ENCODE results near the gene TFAP2C. TPM values are rescaled to one million over a fixed set of nuclear protein-coding genes. Genes with fewer than 3 reads are reported as not detected.
"Not testable (repeated sequence)": the region's sequence is repeated elsewhere in the genome, so short reads cannot be mapped to it uniquely, and the experiment has no call there.

Gene TFAP2C
- total RNA-seq, 1 donor from 2014 or later, result not detected

GRCh38 chr20:56646599-56646998 lies 17.5 kb downstream of the TFAP2C start:
- DNase-seq (ENCODE audit: low read depth, low spot score), result no peak

GRCh38 chr20:56653211-56653610 lies 24.1 kb downstream of the TFAP2C start:
- DNase-seq (ENCODE audit: low read depth, low spot score), result no peak

- DNase-seq (ENCODE audit: low read depth, low spot score), result no peak
These were observed 27.5 kb downstream of the TFAP2C start for GRCh38 chr20:56656632-56657031.

- no peak for DNase-seq (ENCODE audit: low read depth, low spot score)
These were observed 28.8 kb downstream of the TFAP2C start for GRCh38 chr20:56657879-56658278.

GRCh38 chr20:56658341-56658947 lies 29.3 kb downstream of the TFAP2C start:
- DNase-seq (ENCODE audit: low read depth, low spot score), result not testable (repeated sequence)

- no peak for DNase-seq (ENCODE audit: low read depth, low spot score)
These were observed 34.6 kb downstream of the TFAP2C start for GRCh38 chr20:56663660-56664059.

GRCh38 chr20:56664796-56665195 lies 35.7 kb downstream of the TFAP2C start:
- DNase-seq (ENCODE audit: low read depth, low spot score), result no peak

GRCh38 chr20:56665806-56666205 lies 36.7 kb downstream of the TFAP2C start:
- no peak for DNase-seq (ENCODE audit: low read depth, low spot score)

GRCh38 chr20:56673450-56673849 lies 44.3 kb downstream of the TFAP2C start:
- DNase-seq (ENCODE audit: low read depth, low spot score), result no peak

GRCh38 chr20:56676001-56676400 lies 46.9 kb downstream of the TFAP2C start:
- DNase-seq (ENCODE audit: low read depth, low spot score), result no peak

- DNase-seq (ENCODE audit: low read depth, low spot score), result no peak
These were observed 47.6 kb downstream of the TFAP2C start for GRCh38 chr20:56676679-56677078.

- no peak for DNase-seq (ENCODE audit: low read depth, low spot score)
These were observed 54.2 kb downstream of the TFAP2C start for GRCh38 chr20:56683077-56683865.

GRCh38 chr20:56685879-56686278 lies 56.8 kb downstream of the TFAP2C start:
- DNase-seq (ENCODE audit: low read depth, low spot score), result no peak

- no peak for DNase-seq (ENCODE audit: low read depth, low spot score)
These were observed 58.0 kb downstream of the TFAP2C start for GRCh38 chr20:56687061-56687460.

GRCh38 chr20:56688106-56688505 lies 59.0 kb downstream of the TFAP2C start:
- DNase-seq (ENCODE audit: low read depth, low spot score), result no peak

Other genes starting within 250 kb of the TFAP2C start
- gene AURKA, start 237.1 kb upstream of the TFAP2C start, total RNA-seq, result 32.9 and 80.7 TPM in 2 replicates
- 29.7 and 39.7 TPM in 2 replicates for gene CSTF1, start 236.7 kb upstream of the TFAP2C start, total RNA-seq
- 0.07 TPM in 1 of 2 replicates, not detected in the other for gene CASS4, start 217.0 kb upstream of the TFAP2C start, total RNA-seq
- 101 and 106 TPM in 2 replicates for gene RTF2, start 160.7 kb upstream of the TFAP2C start, total RNA-seq
- gene FAM209A, start 104.6 kb upstream of the TFAP2C start, total RNA-seq, result not detected in 2 replicates
- gene FAM209B, start 96.1 kb upstream of the TFAP2C start, total RNA-seq, result not detected in 2 replicates

Measured in pulmonary artery endothelial cell (primary cell).